Dendritic cell treated with granulocyte-macrophage colony-stimulating factor and Interleukin-4, amounts not matched to agents 40 ng/mL and 50 ng/mL, for 4 days (primary cell): ENCODE data around the gene CUEDC1.
"Not testable (repeated sequence)": the region's sequence is repeated elsewhere in the genome, so short reads cannot be mapped to it uniquely, and the experiment has no call there.

Source experiments
- H3K27ac Mint-ChIP-seq: one replicate; pipeline ENCODE4 v1.8.0; 2022; ENCODE audit warnings: mild to moderate bottlenecking, mixed read lengths
- H3K27me3 Mint-ChIP-seq: one replicate; pipeline ENCODE4 v1.8.0; 2022; ENCODE audit warnings: mild to moderate bottlenecking, mixed read lengths
- H3K36me3 Mint-ChIP-seq: one replicate; pipeline ENCODE4 v1.8.0; 2022; ENCODE audit warnings: low read depth, mixed read lengths
- H3K4me1 Mint-ChIP-seq: one replicate; pipeline ENCODE4 v1.8.0; 2022; ENCODE audit warnings: low read depth, mixed read lengths
- H3K4me3 Mint-ChIP-seq: one replicate; pipeline ENCODE4 v1.8.0; 2022; ENCODE audit warnings: mild to moderate bottlenecking, moderate library complexity, mixed read lengths
- H3K9me3 Mint-ChIP-seq: one replicate; pipeline ENCODE4 v1.8.0; 2022; ENCODE audit warnings: mixed read lengths
- intact Hi-C: fragments of 100-400 bp; cut with micrococcal nuclease; formaldehyde crosslinking; loops from one replicate; pipeline ENCODE4 v1.15.0; 2022

The CUEDC1 gene

GRCh38 chr17:57855391-57856035, 99.7 kb downstream of the CUEDC1 start:
- H3K36me3 Mint-ChIP-seq = peaks cover 1% of the 10 kb centered on the region
- peaks cover 2% of the 10 kb centered on the region for H3K27me3 Mint-ChIP-seq

GRCh38 chr17:57853695-57854094, 101.5 kb downstream of the CUEDC1 start:
- Mint-ChIP-seq H3K4me1 (peaks cover 42% of the 10 kb centered on the region), H3K27me3 (no peaks in the 10 kb centered on the region), H3K36me3 (peaks cover 16% of the 10 kb centered on the region), H3K4me3 (no peak overlapping the region), H3K27ac (no peak overlapping the region), H3K9me3 (no peaks in the 10 kb centered on the region)
- intact Hi-C loops = no loop called here

More at GRCh38 chr17:57855391-57856035, 99.7 kb downstream of the CUEDC1 start:
- H3K4me1 Mint-ChIP-seq = peaks cover 36% of the 10 kb centered on the region
- H3K27ac Mint-ChIP-seq = no peak overlapping the region
- intact Hi-C loops = no loop called here
- H3K9me3 Mint-ChIP-seq = no peaks in the 10 kb centered on the region
- H3K4me3 Mint-ChIP-seq = no peak overlapping the region

GRCh38 chr17:57852955-57853328, 102.3 kb downstream of the CUEDC1 start:
- Mint-ChIP-seq H3K4me1 (peaks cover 49% of the 10 kb centered on the region), H3K27ac (no peak overlapping the region), H3K9me3 (no peaks in the 10 kb centered on the region), H3K4me3 (no peak overlapping the region), H3K27me3 (no peaks in the 10 kb centered on the region), H3K36me3 (peaks cover 16% of the 10 kb centered on the region)
- intact Hi-C loops = no loop called here

- no peaks in the 10 kb centered on the region for H3K27me3 Mint-ChIP-seq
- H3K27ac Mint-ChIP-seq = peak overlapping the region; percentile 52
- H3K4me1 Mint-ChIP-seq = peaks cover 49% of the 10 kb centered on the region
- H3K4me3 Mint-ChIP-seq = no peak overlapping the region
- intact Hi-C loops = no loop called here
- H3K36me3 Mint-ChIP-seq = peaks cover 21% of the 10 kb centered on the region
- H3K9me3 Mint-ChIP-seq = no peaks in the 10 kb centered on the region
Measured at GRCh38 chr17:57852092-57852954, 102.9 kb downstream of the CUEDC1 start.

GRCh38 chr17:57849874-57850754, 105.1 kb downstream of the CUEDC1 start, which contains the start of gene MRPS23:
Gene MRPS23 (minus strand): TSS chr17:57850044. CDS start chr17:57850010, 34 bp downstream.
- peak within 1 kb of the TSS; percentile 98 for H3K27ac Mint-ChIP-seq
- peaks cover 43% of the 10 kb centered on the region for H3K36me3 Mint-ChIP-seq
- intact Hi-C loops = loop anchor here (1.0 kb wide), 1 partner anchor 11 kb away; no protein-coding TSS in a partner anchor
- peak within 1 kb of the TSS; percentile 90 for H3K4me3 Mint-ChIP-seq
- H3K9me3 Mint-ChIP-seq = no peaks in the 10 kb centered on the region
- no peaks in the 10 kb centered on the region for H3K27me3 Mint-ChIP-seq
- H3K4me1 Mint-ChIP-seq = peaks cover 49% of the 10 kb centered on the region

GRCh38 chr17:57849163-57849873, 105.9 kb downstream of the CUEDC1 start:
- Mint-ChIP-seq H3K36me3 (peaks cover 50% of the 10 kb centered on the region), H3K4me1 (peaks cover 49% of the 10 kb centered on the region), H3K27me3 (no peaks in the 10 kb centered on the region), H3K4me3 (peak overlapping the region; percentile 90), H3K27ac (peak overlapping the region; percentile 98), H3K9me3 (no peaks in the 10 kb centered on the region)
- intact Hi-C loops = no loop called here

- intact Hi-C loops, H3K9me3 Mint-ChIP-seq, H3K4me3 Mint-ChIP-seq, H3K27ac Mint-ChIP-seq, H3K27me3 Mint-ChIP-seq: not testable (repeated sequence)
- Mint-ChIP-seq H3K36me3 (peaks cover 72% of the 10 kb centered on the region), H3K4me1 (peaks cover 29% of the 10 kb centered on the region)
Measured at GRCh38 chr17:57846056-57846945, 108.9 kb downstream of the CUEDC1 start.

GRCh38 chr17:57842280-57842679, 112.9 kb downstream of the CUEDC1 start:
- H3K36me3 Mint-ChIP-seq = peaks cover 90% of the 10 kb centered on the region
- no peaks in the 10 kb centered on the region for H3K27me3 Mint-ChIP-seq
- H3K9me3 Mint-ChIP-seq = no peaks in the 10 kb centered on the region
- intact Hi-C loops = no loop called here
- H3K4me3 Mint-ChIP-seq = no peak overlapping the region
- H3K4me1 Mint-ChIP-seq = no peaks in the 10 kb centered on the region
- H3K27ac Mint-ChIP-seq = no peak overlapping the region

- Mint-ChIP-seq H3K9me3 (no peaks in the 10 kb centered on the region), H3K36me3 (peaks cover 68% of the 10 kb centered on the region), H3K27me3 (no peaks in the 10 kb centered on the region), H3K4me1 (no peaks in the 10 kb centered on the region), H3K27ac (no peak overlapping the region), H3K4me3 (no peak overlapping the region)
- intact Hi-C loops = loop anchor here (10.0 kb wide), 2 partner anchors 245 to 705 kb away; no protein-coding TSS in a partner anchor
Measured at GRCh38 chr17:57839571-57839923, 115.7 kb downstream of the CUEDC1 start.

- intact Hi-C loops = loop anchor here (10.0 kb wide), 2 partner anchors 244 to 704 kb away; no protein-coding TSS in a partner anchor
- Mint-ChIP-seq H3K4me3 (no peak overlapping the region), H3K36me3 (peaks cover 67% of the 10 kb centered on the region), H3K27me3 (no peaks in the 10 kb centered on the region), H3K9me3 (no peaks in the 10 kb centered on the region), H3K27ac (no peak overlapping the region), H3K4me1 (no peaks in the 10 kb centered on the region)
Measured at GRCh38 chr17:57838857-57839570, 116.2 kb downstream of the CUEDC1 start.

GRCh38 chr17:57838453-57838852, 116.8 kb downstream of the CUEDC1 start:
- Mint-ChIP-seq H3K27ac (no peak overlapping the region), H3K36me3 (peaks cover 63% of the 10 kb centered on the region), H3K4me3 (no peak overlapping the region), H3K9me3 (no peaks in the 10 kb centered on the region), H3K4me1 (no peaks in the 10 kb centered on the region), H3K27me3 (no peaks in the 10 kb centered on the region)
- intact Hi-C loops = loop anchor here (10.0 kb wide), 2 partner anchors 244 to 704 kb away; no protein-coding TSS in a partner anchor

- Mint-ChIP-seq H3K4me1 (no peaks in the 10 kb centered on the region), H3K36me3 (peaks cover 36% of the 10 kb centered on the region), H3K27ac (no peak overlapping the region)
Measured at GRCh38 chr17:57835333-57835900, 119.8 kb downstream of the CUEDC1 start.

More at GRCh38 chr17:57835333-57835900, 119.8 kb downstream of the CUEDC1 start:
- Mint-ChIP-seq H3K9me3 (no peaks in the 10 kb centered on the region), H3K27me3 (peaks cover 1% of the 10 kb centered on the region), H3K4me3 (no peak overlapping the region)
- intact Hi-C loops = loop anchor here (10.0 kb wide), 2 partner anchors 241 to 701 kb away; no protein-coding TSS in a partner anchor
